BJ (cell line): Measurements from ENCODE around the gene PIK3CA. TPM values are rescaled to one million over a fixed set of nuclear protein-coding genes. Genes with fewer than 3 reads are reported as not detected.

Experiments
- CTCF ChIA-PET: fragments of 350-600 bp; formaldehyde crosslinking; extraction: SDS; loops from one replicate; lab custom pipeline; 2021; ENCODE audit warnings: antibody characterized with exemption, inconsistent platforms; lab: Yijun Ruan, JAX
- POLR2A ChIA-PET: fragments of 300-600 bp; sonication (Branson Sonifier 250); formaldehyde crosslinking; extraction: SDS; loops from one replicate; lab custom pipeline; 2021; ENCODE audit warnings: antibody characterized with exemption; lab: Charles Lee
- DNase-seq: peaks from one replicate; pipeline ENCODE4 v3.0.0-alpha.2; 2011; ENCODE audit warnings: low read depth
- H3K27me3 ChIP-seq: 2 replicates; pipeline ENCODE4 v1.6.0; 2011; ENCODE audit warnings: low read length; ENCODE audit not compliant: control insufficient read depth, insufficient read depth
- H3K36me3 ChIP-seq: 2 replicates; pipeline ENCODE4 v1.5.1; 2011; ENCODE audit warnings: low read length; ENCODE audit not compliant: control insufficient read depth, insufficient read depth
- H3K4me3 ChIP-seq: 2 replicates; pipeline ENCODE4 v1.5.1; 2011; ENCODE audit warnings: low read depth, mild to moderate bottlenecking, control low read depth, low read length
- CTCF ChIP-seq: IDR thresholded peaks from 2 replicates; pipeline ENCODE4 v1.5.1; 2011; ENCODE audit warnings: low read depth, mild to moderate bottlenecking, control low read depth, inconsistent platforms, low read length, moderate library complexity; ENCODE audit not compliant: insufficient read depth
- polyA plus RNA-seq: library from polyadenylated mRNA; depleted of rRNA; stranded (reverse); fragments of >200 nt; gene quantifications from 2 replicates; pipeline ENCODE4 v1.2.3, GENCODE V29; 2011

The PIK3CA gene
- polyA plus RNA-seq, 1 experiment: 5.5 TPM

- ChIA-PET POLR2A (no interaction called here), CTCF (interaction anchor here (1.2 to 1.3 kb wide), 2 partner anchors 12 to 31 kb away, joined by 3 read pairs; partner anchors contain the start of gene PIK3CA)
- peaks cover 4% of the 10 kb centered on the region for H3K27me3 ChIP-seq
- no peaks in the 10 kb centered on the region for H3K36me3 ChIP-seq
- no peak overlapping the region for H3K4me3 ChIP-seq
- no peak for TF ChIP-seq CTCF
- no peak for DNase-seq
Observed at GRCh38 chr3:179136195-179136594, 12.0 kb upstream of the PIK3CA start.

- H3K4me3 ChIP-seq: no peak overlapping the region
- peaks cover 3% of the 10 kb centered on the region for H3K27me3 ChIP-seq
- no peaks in the 10 kb centered on the region for H3K36me3 ChIP-seq
- TF ChIP-seq CTCF: no peak
- POLR2A ChIA-PET: no interaction called here
- CTCF ChIA-PET: no interaction called here
- no peak for DNase-seq
Observed at GRCh38 chr3:179141890-179142289, 6.3 kb upstream of the PIK3CA start.

- CTCF ChIA-PET: interaction anchor here (0.8 to 3.8 kb wide), 12 partner anchors 9 to 176 kb away, joined by 3 to 28 read pairs (median 4); partner anchors contain the start of gene ZNF639
- peak; percentile 65 for TF ChIP-seq CTCF
- Histone ChIP-seq H3K4me3 (peak overlapping the region; percentile 92), H3K27me3 (no peaks in the 10 kb centered on the region), H3K36me3 (no peaks in the 10 kb centered on the region)
- peak; percentile 44 for DNase-seq
- POLR2A ChIA-PET: no interaction called here
Observed at GRCh38 chr3:179146911-179147513, 1.1 kb upstream of the PIK3CA start.

GRCh38 chr3:179147514-179147872, 664 bp upstream of the PIK3CA start:
- ChIA-PET POLR2A (no interaction called here), CTCF (interaction anchor here (0.8 to 3.8 kb wide), 12 partner anchors 10 to 176 kb away, joined by 3 to 28 read pairs (median 4); partner anchors contain the start of gene ZNF639)
- H3K36me3 ChIP-seq: no peaks in the 10 kb centered on the region
- no peaks in the 10 kb centered on the region for H3K27me3 ChIP-seq
- DNase-seq: no peak
- peak overlapping the region; percentile 92 for H3K4me3 ChIP-seq
- no peak for TF ChIP-seq CTCF

- TF ChIP-seq CTCF: no peak
- H3K36me3 ChIP-seq: no peaks in the 10 kb centered on the region
- H3K4me3 ChIP-seq: peak overlapping the region; percentile 92
- DNase-seq: no peak
- H3K27me3 ChIP-seq: no peaks in the 10 kb centered on the region
- ChIA-PET CTCF (interaction anchor here (0.6 to 3.8 kb wide), 11 partner anchors 11 to 171 kb away, joined by 3 to 28 read pairs (median 5); no protein-coding TSS in a partner anchor), POLR2A (interaction anchor here (0.6 kb wide), 1 partner anchor 40 kb away, joined by 3 read pairs; no protein-coding TSS in a partner anchor)
Observed at GRCh38 chr3:179148616-179149405, 654 bp downstream of the PIK3CA start.
